ENCODE measurements around the gene MOB3B.

- TF ChIP-seq EZH2 (IDR thresholded peaks at IDR 0.05; ENCODE audit: borderline replicate concordance, low read length) (no peak), CTCF (IDR thresholded peaks at IDR 0.05; ENCODE audit: low read length) (no peak)
Observed at GRCh38 chr9:27520986-27521385, 8.6 kb downstream of the MOB3B start.
